HG02870 (cell line): ENCODE measurements around the gene C1QTNF9.
"Not testable (repeated sequence)": the region's sequence is repeated elsewhere in the genome, so short reads cannot be mapped to it uniquely, and the experiment has no call there.

Source experiments
- ATAC-seq: cut with Tn5 transposase; IDR thresholded peaks from one replicate; pipeline ENCODE4 v1.9.1; 2021; ENCODE audit warnings: mild to moderate bottlenecking, moderate library complexity; ENCODE audit not compliant: unreplicated experiment

C1QTNF9 gene

GRCh38 chr13:24281188-24282008, 28.0 kb upstream of the C1QTNF9 start:
- no peak for ATAC-seq

GRCh38 chr13:24282256-24282655, 27.1 kb upstream of the C1QTNF9 start:
- ATAC-seq: no peak

GRCh38 chr13:24284889-24285565, 24.4 kb upstream of the C1QTNF9 start:
- no peak for ATAC-seq

- ATAC-seq: no peak
Measured at GRCh38 chr13:24286624-24287023, 22.8 kb upstream of the C1QTNF9 start.

GRCh38 chr13:24287748-24288287, 21.6 kb upstream of the C1QTNF9 start:
- ATAC-seq: no peak

- no peak for ATAC-seq
Measured at GRCh38 chr13:24288870-24289269, 20.5 kb upstream of the C1QTNF9 start.

GRCh38 chr13:24290280-24290932, 19.0 kb upstream of the C1QTNF9 start:
- ATAC-seq: no peak

- no peak for ATAC-seq
Measured at GRCh38 chr13:24292481-24292880, 16.9 kb upstream of the C1QTNF9 start.

- ATAC-seq: no peak
Measured at GRCh38 chr13:24293746-24294145, 15.6 kb upstream of the C1QTNF9 start.

- ATAC-seq: no peak
Measured at GRCh38 chr13:24299488-24300114, 9.8 kb upstream of the C1QTNF9 start.

- no peak for ATAC-seq
Measured at GRCh38 chr13:24301434-24301833, 7.9 kb upstream of the C1QTNF9 start.

- ATAC-seq: no peak
Measured at GRCh38 chr13:24301911-24302310, 7.5 kb upstream of the C1QTNF9 start.

GRCh38 chr13:24304620-24305019, 4.8 kb upstream of the C1QTNF9 start:
- ATAC-seq: no peak

- no peak for ATAC-seq
Measured at GRCh38 chr13:24306632-24307031, 2.7 kb upstream of the C1QTNF9 start.

- ATAC-seq: no peak
Measured at GRCh38 chr13:24307211-24308067, 1.9 kb upstream of the C1QTNF9 start.

- no peak for ATAC-seq
Measured at GRCh38 chr13:24308068-24308445, 1.3 kb upstream of the C1QTNF9 start.

GRCh38 chr13:24308488-24309020, 826 bp upstream of the C1QTNF9 start:
- ATAC-seq: no peak

GRCh38 chr13:24313439-24313838, 4.1 kb downstream of the C1QTNF9 start:
- ATAC-seq: no peak

GRCh38 chr13:24317835-24318234, 8.5 kb downstream of the C1QTNF9 start:
- ATAC-seq: not testable (repeated sequence)

GRCh38 chr13:24318878-24319277, 9.5 kb downstream of the C1QTNF9 start:
- ATAC-seq: not testable (repeated sequence)
